Ectodermal cell (in vitro differentiated cells): ENCODE data around the gene IL2RA. TPM values are rescaled to one million over a fixed set of nuclear protein-coding genes. Genes with fewer than 3 reads are reported as not detected.
"Not testable (repeated sequence)": the region's sequence is repeated elsewhere in the genome, so short reads cannot be mapped to it uniquely, and the experiment has no call there.

Experiments
- H3K27ac ChIP-seq: 2 replicates; pipeline ENCODE4 v1.7.0; 2013; ENCODE audit warnings: mild to moderate bottlenecking, low read depth, low read length; ENCODE audit not compliant: insufficient read depth, poor library complexity, severe bottlenecking
- H3K27me3 ChIP-seq: 2 replicates; pipeline ENCODE4 v1.7.0; 2013; ENCODE audit warnings: mild to moderate bottlenecking, low read length; ENCODE audit not compliant: insufficient read depth, control insufficient read depth, poor library complexity, severe bottlenecking
- H3K36me3 ChIP-seq: one replicate; pipeline ENCODE4 v1.7.0; 2013; ENCODE audit warnings: low read length; ENCODE audit not compliant: control insufficient read depth, insufficient read depth
- H3K4me1 ChIP-seq: one replicate; pipeline ENCODE4 v1.7.0; 2013; ENCODE audit warnings: low read length; ENCODE audit not compliant: control insufficient read depth, insufficient read depth
- H3K4me3 ChIP-seq: 2 replicates; pipeline ENCODE4 v1.7.0; 2013; ENCODE audit warnings: low read depth, low read length, control low read depth; ENCODE audit not compliant: insufficient read depth
- H3K9me3 ChIP-seq: 2 replicates; pipeline ENCODE4 v1.7.0; 2013; ENCODE audit warnings: mild to moderate bottlenecking, low read length, moderate library complexity; ENCODE audit not compliant: control insufficient read depth
- WGBS, 2 experiments: methylation state at CpG; one replicate each; pipeline ENCODE4 v1.1.7; 2013; ENCODE audit warnings: missing lambda C conversion rate in 2 of 2; 5-methylcytosine and 5-hydroxymethylcytosine counted together
- polyA plus RNA-seq, 4 experiments: library from polyadenylated mRNA; stranded (reverse); fragments of 50-300 nt; gene quantifications; one replicate each; pipeline ENCODE4 v1.2.3, GENCODE V29; 2013

IL2RA gene
- polyA plus RNA-seq (2013, experiment 1 of 4): not detected
- not detected for polyA plus RNA-seq (2013, experiment 2 of 4)
- polyA plus RNA-seq (2013, experiment 3 of 4): not detected
- polyA plus RNA-seq (2013, experiment 4 of 4): not detected

DNA sequence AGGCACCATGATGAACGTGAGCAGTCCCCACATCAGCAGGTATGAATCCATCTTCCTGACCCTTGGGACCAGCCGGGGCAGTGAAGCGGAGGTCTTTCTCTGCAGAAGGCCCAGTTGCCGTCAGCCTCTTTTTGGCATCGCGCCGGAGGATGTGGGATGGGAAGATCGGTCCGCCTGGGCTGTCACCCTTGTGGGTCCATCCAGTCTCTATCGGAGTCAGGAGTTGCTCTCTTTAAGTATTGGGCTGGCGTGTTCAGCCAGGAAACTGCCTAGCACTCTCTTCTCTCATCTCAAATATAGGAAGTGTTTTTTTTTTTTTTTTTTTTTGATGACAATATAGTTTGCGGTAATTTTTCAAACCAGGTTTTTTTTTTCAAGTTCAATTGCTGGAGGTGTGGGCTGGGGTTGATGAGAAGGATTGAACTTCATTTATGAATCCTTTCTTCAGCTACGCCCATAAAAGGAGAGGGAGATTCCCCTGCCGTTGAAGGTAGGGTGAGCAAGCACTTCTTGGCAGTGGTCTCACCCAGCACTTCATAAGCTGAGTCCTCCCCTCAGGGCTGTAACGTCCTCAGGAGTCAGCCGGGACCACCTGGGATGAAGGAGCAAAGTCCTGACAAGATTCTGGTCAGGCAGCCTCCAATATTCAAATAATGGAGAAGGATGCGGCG lies at the start of gene IL2RA:
Gene IL2RA, minus strand, starts transcription at position 267 of the 671 bp plus-strand sequence. Its CDS starts 216 bp downstream, at position 51.
- Histone ChIP-seq H3K27ac (no peak within 1 kb of the TSS), H3K4me3 (no peak within 1 kb of the TSS), H3K36me3 (no peaks in the 10 kb centered on the region), H3K9me3 (no peaks in the 10 kb centered on the region), H3K4me1 (no peaks in the 10 kb centered on the region), H3K27me3 (no peaks in the 10 kb centered on the region)
- 89 to 91% methylated on average over 17 to 18 of the region's 18 CpGs for WGBS, 2 experiments

DNA sequence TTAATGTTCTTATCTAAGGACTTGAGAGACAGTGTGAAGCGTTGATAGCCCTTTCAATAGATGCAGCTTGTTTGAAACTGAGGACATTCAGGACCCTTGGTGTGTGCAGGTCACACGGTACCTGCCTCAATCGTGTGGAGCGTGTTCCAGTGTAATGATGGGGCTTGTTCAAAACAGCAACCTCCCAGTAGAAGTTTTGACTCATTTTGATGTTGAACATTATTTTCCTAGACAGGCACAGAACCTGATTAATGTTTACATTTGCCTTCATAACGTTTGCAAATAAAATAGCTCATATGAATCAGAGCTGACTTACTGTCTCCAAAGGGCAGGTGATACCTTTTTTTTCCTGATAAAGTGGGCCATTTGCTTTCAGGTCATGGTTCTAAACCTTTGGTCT lies 48.0 kb upstream of the IL2RA start:
- no peaks in the 10 kb centered on the region for H3K4me1 ChIP-seq
- H3K36me3 ChIP-seq: peaks cover 62% of the 10 kb centered on the region
- no peaks in the 10 kb centered on the region for H3K27me3 ChIP-seq
- no peak overlapping the region for H3K4me3 ChIP-seq
- 97 to 98% methylated on average over 5 of the region's 5 CpGs for WGBS, 2 experiments
- no peaks in the 10 kb centered on the region for H3K9me3 ChIP-seq
- no peak overlapping the region for H3K27ac ChIP-seq

- Histone ChIP-seq H3K36me3 (peaks cover 55% of the 10 kb centered on the region), H3K4me1 (no peaks in the 10 kb centered on the region), H3K27me3 (no peaks in the 10 kb centered on the region), H3K27ac (no peak overlapping the region), H3K4me3 (no peak overlapping the region), H3K9me3 (no peaks in the 10 kb centered on the region)
- 92 to 93% methylated on average over 7 of the region's 7 CpGs for WGBS, 2 experiments
These were observed 47.2 kb upstream of the IL2RA start for GRCh38 chr10:6109444-6109775.

- Histone ChIP-seq H3K36me3 (peaks cover 50% of the 10 kb centered on the region), H3K4me3 (no peak overlapping the region), H3K9me3 (no peaks in the 10 kb centered on the region), H3K4me1 (no peaks in the 10 kb centered on the region), H3K27ac (no peak overlapping the region), H3K27me3 (no peaks in the 10 kb centered on the region)
- 51 to 53% methylated on average over 12 of the region's 12 CpGs for WGBS, 2 experiments
These were observed 46.7 kb upstream of the IL2RA start for GRCh38 chr10:6108631-6109443.

DNA sequence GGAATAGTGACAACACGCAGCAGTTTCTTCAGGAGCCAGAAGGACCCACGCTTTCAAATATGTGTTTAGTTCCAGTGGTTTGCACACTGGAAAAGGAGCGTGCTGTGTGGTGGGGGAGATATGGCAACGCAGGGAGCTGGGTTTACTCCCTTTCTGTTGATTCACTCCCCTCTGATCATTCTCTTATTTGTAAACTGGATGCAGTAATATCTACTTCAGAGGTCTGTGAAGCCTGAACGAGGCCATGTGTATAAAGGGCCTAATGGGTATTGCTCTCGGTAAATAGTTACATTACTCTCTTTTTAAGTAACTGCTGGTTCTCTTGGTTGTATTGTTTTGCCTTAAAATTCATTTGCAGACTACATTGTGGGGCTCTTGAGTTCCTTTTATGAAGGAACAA lies 45.9 kb upstream of the IL2RA start:
- no peak overlapping the region for H3K4me3 ChIP-seq
- H3K4me1 ChIP-seq: no peaks in the 10 kb centered on the region
- no peaks in the 10 kb centered on the region for H3K27me3 ChIP-seq
- H3K27ac ChIP-seq: no peak overlapping the region
- H3K9me3 ChIP-seq: no peaks in the 10 kb centered on the region
- WGBS, 2 experiments: 97 to 98% methylated on average over 5 to 6 of the region's 6 CpGs
- H3K36me3 ChIP-seq: peaks cover 42% of the 10 kb centered on the region

DNA sequence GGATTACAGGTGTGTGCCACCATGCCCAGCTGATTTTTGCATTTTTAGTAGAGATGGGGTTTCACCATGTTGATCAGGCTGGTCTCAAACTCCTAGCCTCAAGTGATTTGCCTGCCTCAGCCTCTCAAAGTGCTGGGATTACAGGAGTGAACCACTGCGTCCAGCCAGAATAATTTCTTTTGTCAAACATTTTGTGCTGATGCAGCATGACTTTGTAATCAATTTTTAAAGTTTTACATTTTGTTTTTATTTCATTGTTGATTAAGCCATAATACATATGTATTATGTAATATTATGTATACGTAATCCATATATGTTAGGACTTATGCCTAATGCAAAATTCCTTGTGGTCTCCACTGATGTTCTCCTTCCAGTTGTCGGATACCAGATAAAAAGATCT lies 45.4 kb upstream of the IL2RA start:
- not testable (repeated sequence) for H3K4me1 ChIP-seq
- H3K36me3 ChIP-seq: peaks cover 39% of the 10 kb centered on the region
- 95 to 100% methylated on average over 2 to 3 of the region's 3 CpGs for WGBS, 2 experiments

DNA sequence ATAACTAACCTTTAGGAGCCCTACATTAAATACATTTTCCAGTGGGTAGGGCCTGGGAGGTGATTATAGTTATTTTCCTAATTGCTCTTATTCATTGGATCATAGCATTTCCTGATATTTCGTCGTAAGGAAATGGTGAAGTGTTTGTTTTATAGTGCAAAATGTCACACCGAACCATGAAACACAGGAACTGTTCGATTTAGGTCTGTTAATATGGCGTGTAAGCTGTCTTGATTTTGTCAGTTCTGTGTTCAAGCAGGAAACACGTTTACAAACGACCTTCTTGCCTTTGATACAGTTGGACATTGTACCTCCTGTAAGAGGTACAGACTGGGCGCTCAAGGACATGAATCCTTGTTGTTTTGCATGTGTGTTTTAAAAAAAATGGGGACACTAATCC lies 41.4 kb upstream of the IL2RA start:
- Histone ChIP-seq H3K4me3 (no peak overlapping the region), H3K27ac (no peak overlapping the region), H3K27me3 (no peaks in the 10 kb centered on the region), H3K9me3 (no peaks in the 10 kb centered on the region), H3K4me1 (no peaks in the 10 kb centered on the region), H3K36me3 (peaks cover 28% of the 10 kb centered on the region)
- WGBS, 2 experiments: 95 to 96% methylated on average over 8 of the region's 8 CpGs

More for the DNA sequence above, 45.4 kb upstream of the IL2RA start:
- not testable (repeated sequence) for H3K9me3 ChIP-seq, H3K4me3 ChIP-seq, H3K27me3 ChIP-seq, H3K27ac ChIP-seq

- Histone ChIP-seq H3K4me1 (no peaks in the 10 kb centered on the region), H3K9me3 (no peaks in the 10 kb centered on the region), H3K4me3 (no peak overlapping the region), H3K36me3 (peaks cover 28% of the 10 kb centered on the region), H3K27ac (no peak overlapping the region), H3K27me3 (no peaks in the 10 kb centered on the region)
- 96 to 97% methylated on average over 8 of the region's 8 CpGs for WGBS, 2 experiments
These were observed 40.0 kb upstream of the IL2RA start for GRCh38 chr10:6102128-6102527.

- WGBS, 2 experiments: 65 to 68% methylated on average over 8 of the region's 8 CpGs
- H3K27ac ChIP-seq: no peak overlapping the region
- H3K4me3 ChIP-seq: no peak overlapping the region
- H3K4me1 ChIP-seq: no peaks in the 10 kb centered on the region
- H3K9me3 ChIP-seq: no peaks in the 10 kb centered on the region
- peaks cover 23% of the 10 kb centered on the region for H3K36me3 ChIP-seq
- H3K27me3 ChIP-seq: no peaks in the 10 kb centered on the region
These were observed 39.0 kb upstream of the IL2RA start for GRCh38 chr10:6101181-6101580.

DNA sequence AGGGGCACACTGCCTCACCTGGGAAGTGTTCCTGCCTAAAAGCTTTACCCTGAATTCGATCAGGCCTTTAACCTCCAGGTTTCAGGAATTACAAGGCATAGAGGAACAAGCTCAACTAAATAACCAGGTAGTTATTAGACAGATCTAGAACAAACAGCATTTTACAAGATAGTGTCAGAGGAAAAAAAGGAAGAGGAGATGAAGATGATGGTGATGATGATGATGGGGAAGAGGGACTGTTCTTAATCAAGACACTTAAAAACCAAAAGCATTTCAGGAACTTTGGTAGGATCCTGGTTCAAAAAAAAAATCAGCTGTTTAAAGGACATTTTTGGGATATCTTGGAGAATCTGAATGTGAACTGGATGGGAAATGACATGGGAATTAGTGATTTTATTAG lies 38.2 kb upstream of the IL2RA start:
- H3K36me3 ChIP-seq: peaks cover 20% of the 10 kb centered on the region
- H3K9me3 ChIP-seq: no peaks in the 10 kb centered on the region
- H3K4me3 ChIP-seq: no peak overlapping the region
- no peaks in the 10 kb centered on the region for H3K4me1 ChIP-seq
- whole genome bisulfite sequencing, 2 experiments: 70 to 84% methylated on average over 1 of the region's 1 CpG
- H3K27ac ChIP-seq: no peak overlapping the region
- no peaks in the 10 kb centered on the region for H3K27me3 ChIP-seq
